ENCODE data around the gene COL1A1.

- TF ChIP-seq EZH2 (IDR thresholded peaks at IDR 0.05) (no peak), POLR2AphosphoS5 (IDR thresholded peaks at IDR 0.05; ENCODE audit: borderline replicate concordance, low read depth, low read length) (no peak), FOXP2 (optimal IDR thresholded peaks at IDR 0.05; ENCODE audit: control extremely low read depth, extremely low read length, insufficient read depth) (no peak)
These were observed 67.7 kb downstream of the COL1A1 start for GRCh38 chr17:50133769-50134099.
